GM12891 (cell line): ENCODE results near the gene IGFBP5.
A peak's percentile ranks its signal among the peaks of the same experiment; 100 is the strongest.

Source experiments
- PAX5 ChIP-seq: IDR thresholded peaks from 2 replicates; pipeline ENCODE4 v1.6.1; 2011; ENCODE audit warnings: low read length, moderate library complexity, mild to moderate bottlenecking; ENCODE audit not compliant: insufficient read depth, severe bottlenecking
- POLR2A ChIP-seq: IDR thresholded peaks from 2 replicates; pipeline ENCODE4 v1.6.1; 2011; ENCODE audit warnings: low read depth, low read length, control low read depth
- POLR2AphosphoS5 ChIP-seq: IDR thresholded peaks from 2 replicates; pipeline ENCODE4 v1.6.1; 2011; ENCODE audit warnings: low read depth, low read length, control low read depth
- SPI1 ChIP-seq: IDR thresholded peaks from 2 replicates; pipeline ENCODE4 v1.6.1; 2011; ENCODE audit warnings: low read depth, low read length, control low read depth
- TAF1 ChIP-seq: IDR thresholded peaks from 2 replicates; pipeline ENCODE4 v1.6.1; 2011; ENCODE audit warnings: low read depth, low read length, control low read depth

DNA sequence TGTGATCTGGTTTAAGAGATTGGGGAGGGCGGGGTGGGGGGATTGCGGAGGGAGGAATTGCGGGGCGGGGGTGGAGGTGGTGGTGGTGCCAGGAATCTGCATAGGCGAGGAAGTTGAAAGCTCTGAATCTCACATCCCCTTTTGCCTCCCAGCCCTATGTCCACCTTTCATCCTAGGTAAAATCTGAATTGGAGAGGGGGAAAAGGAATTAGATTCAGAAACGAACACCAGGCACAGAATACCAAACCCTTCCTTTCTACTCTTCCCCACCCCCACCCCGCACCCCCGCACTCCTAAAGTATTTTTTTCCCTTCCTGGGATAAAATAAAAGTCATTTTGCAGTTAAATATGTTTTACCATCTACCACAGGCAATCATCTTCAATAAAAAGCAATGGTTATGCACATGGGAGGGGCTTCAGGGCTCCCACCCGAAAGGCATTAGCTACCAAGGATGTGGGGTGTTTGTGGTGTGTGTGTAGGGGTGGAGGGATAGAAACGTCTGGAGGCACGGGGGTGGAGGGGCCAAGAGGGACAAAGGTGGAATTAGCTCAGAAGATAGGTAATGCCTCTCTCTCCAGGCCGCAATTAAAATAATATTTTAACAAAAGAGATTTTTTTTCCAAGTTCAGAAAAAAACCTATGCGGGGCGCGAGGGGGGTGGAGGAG, 1.8 kb downstream of the IGFBP5 start:
- no peak for TF ChIP-seq POLR2A
- TF ChIP-seq POLR2AphosphoS5, result no peak
- TF ChIP-seq TAF1, result no peak
- TF ChIP-seq PAX5, result no peak
- TF ChIP-seq SPI1, result peak; percentile 69
